Measurements from ENCODE around the gene TGFB1. TPM values are rescaled to one million over a fixed set of nuclear protein-coding genes. Genes with fewer than 3 reads are reported as not detected.

Gene TGFB1
- total and polyA plus RNA-seq, 2 of the 13 experiments (the other 11 are each of a cell fraction or from before 2014, with no cell fraction given), result 4.1 to 5.4 TPM

DNA sequence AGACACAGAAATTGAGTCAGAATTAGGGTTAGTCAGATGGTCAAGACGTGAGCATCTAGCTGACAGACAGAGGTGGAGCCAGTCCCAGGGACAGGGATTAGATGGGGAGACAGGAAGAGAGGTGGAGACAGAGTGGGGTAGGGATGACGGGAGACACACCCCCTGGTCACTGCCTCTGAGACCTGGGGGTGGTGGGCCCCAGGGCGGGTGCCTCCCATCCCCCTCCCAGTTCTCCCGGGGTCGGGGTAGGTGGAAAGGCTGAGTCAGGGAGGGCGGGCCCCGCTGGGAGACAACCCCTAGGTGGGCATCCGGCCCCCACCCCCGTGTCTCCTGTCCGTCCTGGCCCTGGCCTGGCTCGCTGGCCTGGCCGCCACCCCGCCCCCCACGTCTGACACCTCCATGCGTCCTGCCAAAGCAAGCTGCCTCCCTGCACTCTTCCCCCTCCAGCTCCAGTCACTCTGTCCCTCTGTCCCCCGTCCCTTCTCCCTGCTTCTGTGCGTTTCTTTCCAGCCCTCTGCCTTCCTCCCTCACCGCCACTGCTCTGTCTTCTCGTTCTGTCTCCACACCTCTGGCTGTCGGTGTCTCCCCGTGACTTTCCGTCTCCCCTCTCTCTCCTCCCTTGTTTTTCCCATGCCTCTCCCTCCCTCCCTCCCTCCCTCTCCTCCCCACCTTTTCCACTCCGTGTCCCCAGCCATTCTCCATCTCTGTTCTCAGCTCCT, 28.6 kb downstream of the TGFB1 start (continued):
- TF ChIP-seq, protein P1, sequence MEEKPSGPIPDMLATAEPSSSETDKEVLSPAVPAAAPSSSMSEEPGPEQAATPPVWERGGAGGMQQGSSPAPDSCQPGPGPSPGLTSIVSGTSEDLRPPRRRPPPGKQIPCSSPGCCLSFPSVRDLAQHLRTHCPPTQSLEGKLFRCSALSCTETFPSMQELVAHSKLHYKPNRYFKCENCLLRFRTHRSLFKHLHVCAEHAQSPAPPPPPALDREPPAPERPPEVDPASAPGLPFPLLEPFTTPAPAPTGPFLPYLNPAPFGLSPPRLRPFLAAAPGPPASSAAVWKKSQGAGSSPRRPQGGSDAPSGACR (CRISPR knock-in tag; IDR thresholded peaks at IDR 0.05), result 0 out of 2 replicates have a peak, but pooled peaks have one; percentile 62
- TF ChIP-seq FIP1L1 (IDR thresholded peaks at IDR 0.05; ENCODE audit: borderline replicate concordance, insufficient read depth, low read depth, low read length) (no peak), ZC3H13 (CRISPR knock-in tag; IDR thresholded peaks at IDR 0.05) (peak; percentile 67), SRSF1 (optimal IDR thresholded peaks at IDR 0.05; ENCODE audit: low read depth, low read length) (peak; percentile 43), HNRNPK (IDR thresholded peaks at IDR 0.05; ENCODE audit: low read depth, low read length, poor library complexity, severe bottlenecking) (peak; percentile 82), SOX5 (CRISPR knock-in tag; IDR thresholded peaks at IDR 0.05; ENCODE audit: borderline replicate concordance) (peak; percentile 54; the same call in 1 of the 2 replicates), CBX1 (IDR thresholded peaks at IDR 0.05; ENCODE audit: low read depth) (peak; percentile 27), ZMAT3 (CRISPR knock-in tag; conservative IDR thresholded peaks at IDR 0.05) (no peak), TGIF2 (CRISPR knock-in tag; IDR thresholded peaks at IDR 0.05) (0 out of 2 replicates have a peak, but pooled peaks have one; percentile 58), RBM39 (IDR thresholded peaks at IDR 0.05; ENCODE audit: low read depth, low read length, poor library complexity, severe bottlenecking) (no peak), ZNF792 (CRISPR knock-in tag; IDR thresholded peaks at IDR 0.05) (no peak; the same call in 1 of the 2 replicates), HNRNPL (IDR thresholded peaks at IDR 0.05; ENCODE audit: low read depth, low read length) (0 out of 2 replicates have a peak, but pooled peaks have one; percentile 47)
- TF ChIP-seq, protein P2, sequence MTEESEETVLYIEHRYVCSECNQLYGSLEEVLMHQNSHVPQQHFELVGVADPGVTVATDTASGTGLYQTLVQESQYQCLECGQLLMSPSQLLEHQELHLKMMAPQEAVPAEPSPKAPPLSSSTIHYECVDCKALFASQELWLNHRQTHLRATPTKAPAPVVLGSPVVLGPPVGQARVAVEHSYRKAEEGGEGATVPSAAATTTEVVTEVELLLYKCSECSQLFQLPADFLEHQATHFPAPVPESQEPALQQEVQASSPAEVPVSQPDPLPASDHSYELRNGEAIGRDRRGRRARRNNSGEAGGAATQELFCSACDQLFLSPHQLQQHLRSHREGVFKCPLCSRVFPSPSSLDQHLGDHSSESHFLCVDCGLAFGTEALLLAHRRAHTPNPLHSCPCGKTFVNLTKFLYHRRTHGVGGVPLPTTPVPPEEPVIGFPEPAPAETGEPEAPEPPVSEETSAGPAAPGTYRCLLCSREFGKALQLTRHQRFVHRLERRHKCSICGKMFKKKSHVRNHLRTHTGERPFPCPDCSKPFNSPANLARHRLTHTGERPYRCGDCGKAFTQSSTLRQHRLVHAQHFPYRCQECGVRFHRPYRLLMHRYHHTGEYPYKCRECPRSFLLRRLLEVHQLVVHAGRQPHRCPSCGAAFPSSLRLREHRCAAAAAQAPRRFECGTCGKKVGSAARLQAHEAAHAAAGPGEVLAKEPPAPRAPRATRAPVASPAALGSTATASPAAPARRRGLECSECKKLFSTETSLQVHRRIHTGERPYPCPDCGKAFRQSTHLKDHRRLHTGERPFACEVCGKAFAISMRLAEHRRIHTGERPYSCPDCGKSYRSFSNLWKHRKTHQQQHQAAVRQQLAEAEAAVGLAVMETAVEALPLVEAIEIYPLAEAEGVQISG (CRISPR knock-in tag; IDR thresholded peaks at IDR 0.05), result peak; percentile 21; the same call in 1 of the 2 replicates
- TF ChIP-seq, protein P3, sequence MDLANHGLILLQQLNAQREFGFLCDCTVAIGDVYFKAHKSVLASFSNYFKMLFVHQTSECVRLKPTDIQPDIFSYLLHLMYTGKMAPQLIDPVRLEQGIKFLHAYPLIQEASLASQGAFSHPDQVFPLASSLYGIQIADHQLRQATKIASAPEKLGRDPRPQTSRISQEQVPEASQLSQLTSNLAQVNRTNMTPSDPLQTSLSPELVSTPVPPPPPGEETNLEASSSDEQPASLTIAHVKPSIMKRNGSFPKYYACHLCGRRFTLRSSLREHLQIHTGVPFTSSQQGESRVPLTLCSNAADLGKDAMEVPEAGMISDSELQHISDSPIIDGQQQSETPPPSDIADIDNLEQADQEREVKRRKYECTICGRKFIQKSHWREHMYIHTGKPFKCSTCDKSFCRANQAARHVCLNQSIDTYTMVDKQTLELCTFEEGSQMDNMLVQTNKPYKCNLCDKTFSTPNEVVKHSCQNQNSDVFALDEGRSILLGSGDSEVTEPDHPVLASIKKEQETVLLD (CRISPR knock-in tag; IDR thresholded peaks at IDR 0.05; ENCODE audit: low read depth), result no peak
- TF ChIP-seq, protein P4, sequence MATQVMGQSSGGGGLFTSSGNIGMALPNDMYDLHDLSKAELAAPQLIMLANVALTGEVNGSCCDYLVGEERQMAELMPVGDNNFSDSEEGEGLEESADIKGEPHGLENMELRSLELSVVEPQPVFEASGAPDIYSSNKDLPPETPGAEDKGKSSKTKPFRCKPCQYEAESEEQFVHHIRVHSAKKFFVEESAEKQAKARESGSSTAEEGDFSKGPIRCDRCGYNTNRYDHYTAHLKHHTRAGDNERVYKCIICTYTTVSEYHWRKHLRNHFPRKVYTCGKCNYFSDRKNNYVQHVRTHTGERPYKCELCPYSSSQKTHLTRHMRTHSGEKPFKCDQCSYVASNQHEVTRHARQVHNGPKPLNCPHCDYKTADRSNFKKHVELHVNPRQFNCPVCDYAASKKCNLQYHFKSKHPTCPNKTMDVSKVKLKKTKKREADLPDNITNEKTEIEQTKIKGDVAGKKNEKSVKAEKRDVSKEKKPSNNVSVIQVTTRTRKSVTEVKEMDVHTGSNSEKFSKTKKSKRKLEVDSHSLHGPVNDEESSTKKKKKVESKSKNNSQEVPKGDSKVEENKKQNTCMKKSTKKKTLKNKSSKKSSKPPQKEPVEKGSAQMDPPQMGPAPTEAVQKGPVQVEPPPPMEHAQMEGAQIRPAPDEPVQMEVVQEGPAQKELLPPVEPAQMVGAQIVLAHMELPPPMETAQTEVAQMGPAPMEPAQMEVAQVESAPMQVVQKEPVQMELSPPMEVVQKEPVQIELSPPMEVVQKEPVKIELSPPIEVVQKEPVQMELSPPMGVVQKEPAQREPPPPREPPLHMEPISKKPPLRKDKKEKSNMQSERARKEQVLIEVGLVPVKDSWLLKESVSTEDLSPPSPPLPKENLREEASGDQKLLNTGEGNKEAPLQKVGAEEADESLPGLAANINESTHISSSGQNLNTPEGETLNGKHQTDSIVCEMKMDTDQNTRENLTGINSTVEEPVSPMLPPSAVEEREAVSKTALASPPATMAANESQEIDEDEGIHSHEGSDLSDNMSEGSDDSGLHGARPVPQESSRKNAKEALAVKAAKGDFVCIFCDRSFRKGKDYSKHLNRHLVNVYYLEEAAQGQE (IDR thresholded peaks at IDR 0.05; ENCODE audit: borderline replicate concordance in 1 of 2, low read depth in 1 of 2, low read length in 2 of 2), result no peak
- TF ChIP-seq, protein P5, sequence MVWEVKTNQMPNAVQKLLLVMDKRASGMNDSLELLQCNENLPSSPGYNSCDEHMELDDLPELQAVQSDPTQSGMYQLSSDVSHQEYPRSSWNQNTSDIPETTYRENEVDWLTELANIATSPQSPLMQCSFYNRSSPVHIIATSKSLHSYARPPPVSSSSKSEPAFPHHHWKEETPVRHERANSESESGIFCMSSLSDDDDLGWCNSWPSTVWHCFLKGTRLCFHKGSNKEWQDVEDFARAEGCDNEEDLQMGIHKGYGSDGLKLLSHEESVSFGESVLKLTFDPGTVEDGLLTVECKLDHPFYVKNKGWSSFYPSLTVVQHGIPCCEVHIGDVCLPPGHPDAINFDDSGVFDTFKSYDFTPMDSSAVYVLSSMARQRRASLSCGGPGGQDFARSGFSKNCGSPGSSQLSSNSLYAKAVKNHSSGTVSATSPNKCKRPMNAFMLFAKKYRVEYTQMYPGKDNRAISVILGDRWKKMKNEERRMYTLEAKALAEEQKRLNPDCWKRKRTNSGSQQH (CRISPR knock-in tag; IDR thresholded peaks at IDR 0.05; ENCODE audit: low read depth), result no peak
- TF ChIP-seq, protein P6, sequence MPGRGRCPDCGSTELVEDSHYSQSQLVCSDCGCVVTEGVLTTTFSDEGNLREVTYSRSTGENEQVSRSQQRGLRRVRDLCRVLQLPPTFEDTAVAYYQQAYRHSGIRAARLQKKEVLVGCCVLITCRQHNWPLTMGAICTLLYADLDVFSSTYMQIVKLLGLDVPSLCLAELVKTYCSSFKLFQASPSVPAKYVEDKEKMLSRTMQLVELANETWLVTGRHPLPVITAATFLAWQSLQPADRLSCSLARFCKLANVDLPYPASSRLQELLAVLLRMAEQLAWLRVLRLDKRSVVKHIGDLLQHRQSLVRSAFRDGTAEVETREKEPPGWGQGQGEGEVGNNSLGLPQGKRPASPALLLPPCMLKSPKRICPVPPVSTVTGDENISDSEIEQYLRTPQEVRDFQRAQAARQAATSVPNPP (CRISPR knock-in tag; IDR thresholded peaks at IDR 0.05), result no peak

All from HepG2 (cell line).